Mammary epithelial cell (primary cell): ENCODE measurements around the gene SLC2A9.

Experiments
- CTCF ChIP-seq, 2 donors: IDR thresholded peaks in 1 of 2; conservative IDR thresholded peaks in 1 of 2; 2 replicates each; pipeline ENCODE4 v1.5.1; 2011 to 2012; ENCODE audit warnings: inconsistent platforms in 2 of 2, low read length in 2 of 2, mild to moderate bottlenecking in 2 of 2, control low read depth in 1 of 2, low read depth in 1 of 2; ENCODE audit not compliant: insufficient read depth in 1 of 2; ENCODE audit errors: extremely low read depth in 1 of 2
- EZH2 ChIP-seq: IDR thresholded peaks from 2 replicates; pipeline ENCODE4 v1.6.1; 2012; ENCODE audit warnings: low read length, inconsistent platforms, borderline replicate concordance

GRCh38 chr4:9919047-9919446 is 102.2 kb downstream of the SLC2A9 start:
- TF ChIP-seq CTCF (conservative IDR thresholded peaks at IDR 0.05 in 1 of 2, IDR thresholded peaks at IDR 0.05 in 1 of 2; ENCODE audit: extremely low read depth in 1 of 2, insufficient read depth in 1 of 2, low read depth in 1 of 2, low read length in 2 of 2) (no peak), EZH2 (no peak)
